ENCODE data around the gene CEP164.
"Not testable (repeated sequence)": the region's sequence is repeated elsewhere in the genome, so short reads cannot be mapped to it uniquely, and the experiment has no call there.

Gene CEP164

GRCh38 chr11:117399100-117399840 lies 71.6 kb downstream of the CEP164 start:
- DNase-seq: not testable (repeated sequence)

- not testable (repeated sequence) for DNase-seq
Measured at GRCh38 chr11:117405898-117406297, 78.2 kb downstream of the CEP164 start.

GRCh38 chr11:117407016-117407415 lies 79.4 kb downstream of the CEP164 start:
- DNase-seq: no peak

- no peak for DNase-seq
Measured at GRCh38 chr11:117408356-117408755, 80.7 kb downstream of the CEP164 start.

GRCh38 chr11:117409511-117409910 lies 81.9 kb downstream of the CEP164 start:
- no peak for DNase-seq

- no peak for DNase-seq
Measured at GRCh38 chr11:117410238-117410637, 82.6 kb downstream of the CEP164 start.

GRCh38 chr11:117410861-117411710 lies 83.4 kb downstream of the CEP164 start:
- no peak for DNase-seq

- no peak for DNase-seq
Measured at GRCh38 chr11:117411736-117412135, 84.1 kb downstream of the CEP164 start.

- no peak for DNase-seq
Measured at GRCh38 chr11:117412176-117412575, 84.5 kb downstream of the CEP164 start.

- no peak for DNase-seq
Measured at GRCh38 chr11:117412653-117413275, 85.1 kb downstream of the CEP164 start.

- no peak for DNase-seq
Measured at GRCh38 chr11:117413616-117414015, 86.0 kb downstream of the CEP164 start.

- no peak for DNase-seq
Measured at GRCh38 chr11:117414724-117415123, 87.1 kb downstream of the CEP164 start.

- no peak for DNase-seq
Measured at GRCh38 chr11:117415358-117415896, 87.8 kb downstream of the CEP164 start.

- no peak for DNase-seq
Measured at GRCh38 chr11:117417342-117417741, 89.7 kb downstream of the CEP164 start.

GRCh38 chr11:117417856-117418255 lies 90.2 kb downstream of the CEP164 start:
- DNase-seq: no peak

- DNase-seq: no peak
Measured at GRCh38 chr11:117418737-117419481, 91.3 kb downstream of the CEP164 start.

GRCh38 chr11:117419482-117420142 lies 92.0 kb downstream of the CEP164 start:
- DNase-seq: no peak

GRCh38 chr11:117420143-117420485 lies 92.5 kb downstream of the CEP164 start:
- DNase-seq: no peak

- no peak for DNase-seq
Measured at GRCh38 chr11:117420598-117420997, 92.9 kb downstream of the CEP164 start.

- DNase-seq: no peak
Measured at GRCh38 chr11:117421041-117421440, 93.4 kb downstream of the CEP164 start.

GRCh38 chr11:117421476-117421875 lies 93.8 kb downstream of the CEP164 start:
- no peak for DNase-seq

GRCh38 chr11:117423046-117423575 lies 95.5 kb downstream of the CEP164 start:
- no peak for DNase-seq
